Measurements from ENCODE around the gene BCL3.

GRCh38 chr19:44777715-44778347 lies 29.3 kb downstream of the BCL3 start, which contains the start of gene CBLC:
- TF ChIP-seq CTCF (IDR thresholded peaks at IDR 0.05 in 4 of 5, conservative IDR thresholded peaks at IDR 0.05 in 1 of 5) (no peak), POLR2A (IDR thresholded peaks at IDR 0.05) (no peak)
